K562 (cell line): ENCODE data around the gene BMP6. TPM values are rescaled to one million over a fixed set of nuclear protein-coding genes. Genes with fewer than 3 reads are reported as not detected.

Experiments used
- ADNP ChIP-seq: fragments of 200-800 bp; sonication (Bioruptor generic); IDR thresholded peaks from 2 replicates; pipeline ENCODE4 v1.6.1; 2016; ENCODE audit warnings: missing genetic modification characterization, missing compliant biosample characterization
- ATF7 ChIP-seq: fragments of 450-650 bp; IDR thresholded peaks from 2 replicates; pipeline ENCODE4 v1.7.1; 2014; ENCODE audit warnings: mild to moderate bottlenecking, moderate library complexity
- BCOR ChIP-seq: fragments of 450-650 bp; IDR thresholded peaks from 2 replicates; pipeline ENCODE4 v1.6.1; 2016
- BRCA1 ChIP-seq, 2 experiments: fragments of 450-650 bp in 1 of 2; sonication (generic) in 1 of 2; formaldehyde crosslinking in 1 of 2; IDR thresholded peaks; 2 replicates each; pipeline versions ENCODE4 v1.5.0 to v1.6.1; 2017 to 2020; ENCODE audit warnings: mild to moderate bottlenecking in 1 of 2, missing genetic modification reagents in 1 of 2
- CBX1 ChIP-seq: sonication (generic); IDR thresholded peaks from 2 replicates; pipeline ENCODE4 v1.6.1; 2016; ENCODE audit warnings: antibody characterized with exemption, low read depth, mild to moderate bottlenecking
- CHD1 ChIP-seq: fragments of 200-600 bp; sonication (generic); IDR thresholded peaks from one replicate; pipeline ENCODE4 v1.6.1; 2012; ENCODE audit warnings: mild to moderate bottlenecking, moderate library complexity, low read length, inconsistent platforms
- FUS ChIP-seq: fragments of 200-400 bp; formaldehyde crosslinking; optimal IDR thresholded peaks from 2 replicates; pipeline ENCODE3; 2017; ENCODE audit warnings: low read depth, low read length
- JUND ChIP-seq, 2 experiments: IDR thresholded peaks; 2 replicates in 1 of 2; 3 replicates in 1 of 2; pipeline ENCODE4 v1.6.1; 2011; ENCODE audit warnings: borderline replicate concordance in 2 of 2, low read depth in 2 of 2, low read length in 2 of 2, improper control_type of control experiment in 1 of 2, missing biosample characterization in 1 of 2, missing genetic modification characterization in 1 of 2, missing genetic modification reagents in 1 of 2
- MCM3 ChIP-seq: fragments of 450-650 bp; IDR thresholded peaks from 2 replicates; pipeline ENCODE4 v1.6.1; 2016
- NCOA2 ChIP-seq, 2 experiments: fragments of 450-650 bp; IDR thresholded peaks; 2 replicates each; pipeline ENCODE4 v1.6.1; 2018; ENCODE audit warnings: mild to moderate bottlenecking in 2 of 2, moderate library complexity in 1 of 2; ENCODE audit not compliant: partially characterized antibody in 2 of 2
- NCOA4 ChIP-seq: fragments of 450-650 bp; IDR thresholded peaks from 2 replicates; pipeline ENCODE4 v1.6.1; 2018; ENCODE audit warnings: mild to moderate bottlenecking; ENCODE audit not compliant: partially characterized antibody
- PCBP1 ChIP-seq: fragments of 200-400 bp; formaldehyde crosslinking; IDR thresholded peaks from 2 replicates; pipeline ENCODE4 v1.6.1; 2018; ENCODE audit warnings: mild to moderate bottlenecking, low read depth, low read length; ENCODE audit not compliant: poor library complexity, severe bottlenecking
- TARDBP ChIP-seq: fragments of 450-650 bp; IDR thresholded peaks from 2 replicates; pipeline ENCODE4 v1.6.1; 2016
- TBL1XR1 ChIP-seq, 2 experiments: IDR thresholded peaks; 2 replicates each; pipeline ENCODE4 v1.6.1; 2012; ENCODE audit warnings: improper control_type of control experiment in 2 of 2, low read length in 2 of 2, mild to moderate bottlenecking in 1 of 2
- TCF3 ChIP-seq: sonication (generic); formaldehyde crosslinking; IDR thresholded peaks from 2 replicates; pipeline ENCODE4 v1.4.0; 2020; ENCODE audit warnings: mild to moderate bottlenecking, missing genetic modification reagents
- TEAD2 ChIP-seq: fragments of 450-650 bp; IDR thresholded peaks from 2 replicates; pipeline ENCODE4 v1.6.1; 2016; ENCODE audit warnings: missing genetic modification characterization, control low read depth, missing compliant biosample characterization
- ZNF253 ChIP-seq: fragments of 250-450 bp; sonication (Bioruptor Pico); conservative IDR thresholded peaks from 2 replicates; pipeline ENCODE4 v1.6.1; 2021; ENCODE audit warnings: mild to moderate bottlenecking
- polyA plus RNA-seq, 8 experiments: library from polyadenylated mRNA; depleted of rRNA in 4 of 8; stranded (reverse) in 5 of 8; unstranded in 3 of 8; fragments of >200 nt; fragmentation: Nextera tagmentation in 2 of 8; fragmentation: Illumina TruSeq in 1 of 8; extraction: Ambion mirVana in 2 of 8; extraction: Trizol in 1 of 8; gene quantifications; 2 replicates each; pipeline versions ENCODE4 v1.2.1 to v1.2.3, GENCODE V29; 2011 to 2014; ENCODE audit warnings: inconsistent platforms in 1 of 8, missing spikeins in 1 of 8
- total RNA-seq, 7 experiments: library from RNA; depleted of rRNA in 6 of 7; stranded (reverse); fragments of >200 nt in 6 of 7; fragmentation: Illumina TruSeq in 2 of 7; extraction: Trizol in 2 of 7; gene quantifications; 2 replicates each; pipeline versions ENCODE4 v1.2.1 to v1.2.3, GENCODE V29; 2011 to 2021; ENCODE audit warnings: low replicate concordance in 1 of 7
- TF ChIP-seq, protein P1 (sequence below): fragments of 450-650 bp; formaldehyde crosslinking; IDR thresholded peaks from 2 replicates; pipeline ENCODE4 v1.4.0; 2020; ENCODE audit warnings: mild to moderate bottlenecking, mixed read lengths
- TF ChIP-seq, protein P2 (sequence below), 2 experiments: fragments of 200-800 bp in 1 of 2; sonication (Bioruptor generic) in 1 of 2; sonication (generic) in 1 of 2; formaldehyde crosslinking in 1 of 2; IDR thresholded peaks in 1 of 2; conservative IDR thresholded peaks in 1 of 2; 2 replicates each; pipeline versions ENCODE4 v1.5.0 to v1.6.1; 2016 to 2020; ENCODE audit warnings: missing compliant biosample characterization in 1 of 2, missing genetic modification characterization in 1 of 2, missing genetic modification reagents in 1 of 2
- TF ChIP-seq, protein P3 (sequence below): fragments of 450-650 bp; IDR thresholded peaks from 2 replicates; pipeline ENCODE4 v1.6.1; 2016; ENCODE audit warnings: low read depth, mild to moderate bottlenecking, moderate library complexity
- TF ChIP-seq, protein P4 (sequence below): IDR thresholded peaks from 2 replicates; pipeline ENCODE4 v1.6.1; 2011; ENCODE audit not compliant: insufficient read length; ENCODE audit errors: extremely low read depth
- TF ChIP-seq, protein P5 (sequence below), 2 experiments: fragments of 450-650 bp; IDR thresholded peaks; 2 replicates each; pipeline ENCODE4 v1.6.1; 2016

Gene BMP6
- total and polyA plus RNA-seq, 9 of the 15 experiments (the other 6 are each of a cell fraction or from before 2014, with no cell fraction given), result 0.01 to 0.13 (median 0.06) TPM; not detected in 3

DNA sequence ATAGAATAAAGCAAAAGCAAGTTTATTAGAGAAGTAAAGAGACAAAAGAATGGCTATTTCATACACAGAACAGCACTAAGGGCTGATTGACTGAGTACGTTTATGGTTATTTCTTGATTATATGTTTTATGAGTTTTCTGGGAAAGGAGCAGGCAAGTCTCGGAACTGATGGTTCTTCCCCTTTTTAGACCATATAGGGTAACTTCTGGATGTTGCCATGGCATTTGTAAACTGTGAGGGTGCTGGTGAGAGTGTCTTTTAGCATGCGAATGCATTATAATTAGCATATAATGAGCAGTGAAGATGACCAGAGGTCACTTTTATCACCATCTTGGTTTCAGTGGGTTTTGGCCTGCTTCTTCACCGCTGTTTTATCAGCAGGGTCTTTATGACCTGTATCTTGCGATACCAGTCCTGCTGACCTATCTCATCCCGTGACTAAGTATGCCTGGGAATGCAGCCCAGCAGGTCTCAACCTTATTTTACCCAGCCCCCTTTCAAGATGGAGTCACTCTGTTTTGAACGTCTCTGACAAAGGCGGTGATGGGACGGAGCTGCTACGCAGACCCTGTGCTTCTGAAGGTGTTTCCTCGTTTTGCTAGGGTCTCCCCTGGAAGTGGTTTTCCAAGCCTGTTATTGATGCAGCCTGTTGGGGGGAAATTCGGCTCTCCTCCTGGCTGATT, 45.4 kb upstream of the BMP6 start (continued):
- TF ChIP-seq NCOA4 (no peak), CHD1 (no peak), BRCA1 (IDR thresholded peaks at IDR 0.05) (no peak), BRCA1 (CRISPR knock-in tag; IDR thresholded peaks at IDR 0.05) (no peak), NCOA2 (IDR thresholded peaks at IDR 0.05; ENCODE audit: partially characterized antibody in 2 of 2) (no peak), ATF7 (peak; percentile 21; the same call in 1 of the 2 replicates), FUS (no peak), PCBP1 (no peak), ZNF253 (CRISPR knock-in tag) (no peak), TARDBP (no peak), TBL1XR1 (IDR thresholded peaks at IDR 0.05; ENCODE audit: low read length in 2 of 2) (no peak; a peak in 1 of 4 replicates), JUND (IDR thresholded peaks at IDR 0.05; ENCODE audit: borderline replicate concordance, low read depth, low read length) (peak; percentile 48; the same call in 1 of the 2 replicates), JUND (tag; IDR thresholded peaks at IDR 0.05; ENCODE audit: borderline replicate concordance, low read depth, low read length) (peak; percentile 14; the same call in 1 of the 3 replicates), CBX1 (no peak), MCM3 (no peak), BCOR (no peak), TCF3 (CRISPR knock-in tag) (peak; percentile 84), ADNP (tag) (no peak), TEAD2 (0 out of 2 replicates have a peak, but pooled peaks have one; percentile 8)
- TF ChIP-seq, protein P1, sequence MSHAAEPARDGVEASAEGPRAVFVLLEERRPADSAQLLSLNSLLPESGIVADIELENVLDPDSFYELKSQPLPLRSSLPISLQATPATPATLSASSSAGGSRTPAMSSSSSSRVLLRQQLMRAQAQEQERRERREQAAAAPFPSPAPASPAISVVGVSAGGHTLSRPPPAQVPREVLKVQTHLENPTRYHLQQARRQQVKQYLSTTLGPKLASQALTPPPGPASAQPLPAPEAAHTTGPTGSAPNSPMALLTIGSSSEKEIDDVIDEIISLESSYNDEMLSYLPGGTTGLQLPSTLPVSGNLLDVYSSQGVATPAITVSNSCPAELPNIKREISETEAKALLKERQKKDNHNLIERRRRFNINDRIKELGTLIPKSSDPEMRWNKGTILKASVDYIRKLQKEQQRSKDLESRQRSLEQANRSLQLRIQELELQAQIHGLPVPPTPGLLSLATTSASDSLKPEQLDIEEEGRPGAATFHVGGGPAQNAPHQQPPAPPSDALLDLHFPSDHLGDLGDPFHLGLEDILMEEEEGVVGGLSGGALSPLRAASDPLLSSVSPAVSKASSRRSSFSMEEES (CRISPR knock-in tag), result peak; percentile 59; the same call in 1 of the 2 replicates
- TF ChIP-seq, protein P2, sequence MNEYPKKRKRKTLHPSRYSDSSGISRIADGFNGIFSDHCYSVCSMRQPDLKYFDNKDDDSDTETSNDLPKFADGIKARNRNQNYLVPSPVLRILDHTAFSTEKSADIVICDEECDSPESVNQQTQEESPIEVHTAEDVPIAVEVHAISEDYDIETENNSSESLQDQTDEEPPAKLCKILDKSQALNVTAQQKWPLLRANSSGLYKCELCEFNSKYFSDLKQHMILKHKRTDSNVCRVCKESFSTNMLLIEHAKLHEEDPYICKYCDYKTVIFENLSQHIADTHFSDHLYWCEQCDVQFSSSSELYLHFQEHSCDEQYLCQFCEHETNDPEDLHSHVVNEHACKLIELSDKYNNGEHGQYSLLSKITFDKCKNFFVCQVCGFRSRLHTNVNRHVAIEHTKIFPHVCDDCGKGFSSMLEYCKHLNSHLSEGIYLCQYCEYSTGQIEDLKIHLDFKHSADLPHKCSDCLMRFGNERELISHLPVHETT (CRISPR knock-in tag; conservative IDR thresholded peaks at IDR 0.05 in 1 of 2, IDR thresholded peaks at IDR 0.05 in 1 of 2), result peak in 1 of 2 experiments; percentile 65; a peak in 1 of 4 replicates
- TF ChIP-seq, protein P3, sequence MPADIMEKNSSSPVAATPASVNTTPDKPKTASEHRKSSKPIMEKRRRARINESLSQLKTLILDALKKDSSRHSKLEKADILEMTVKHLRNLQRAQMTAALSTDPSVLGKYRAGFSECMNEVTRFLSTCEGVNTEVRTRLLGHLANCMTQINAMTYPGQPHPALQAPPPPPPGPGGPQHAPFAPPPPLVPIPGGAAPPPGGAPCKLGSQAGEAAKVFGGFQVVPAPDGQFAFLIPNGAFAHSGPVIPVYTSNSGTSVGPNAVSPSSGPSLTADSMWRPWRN, result peak; percentile 42; the same call in 1 of the 2 replicates
- TF ChIP-seq, protein P4, sequence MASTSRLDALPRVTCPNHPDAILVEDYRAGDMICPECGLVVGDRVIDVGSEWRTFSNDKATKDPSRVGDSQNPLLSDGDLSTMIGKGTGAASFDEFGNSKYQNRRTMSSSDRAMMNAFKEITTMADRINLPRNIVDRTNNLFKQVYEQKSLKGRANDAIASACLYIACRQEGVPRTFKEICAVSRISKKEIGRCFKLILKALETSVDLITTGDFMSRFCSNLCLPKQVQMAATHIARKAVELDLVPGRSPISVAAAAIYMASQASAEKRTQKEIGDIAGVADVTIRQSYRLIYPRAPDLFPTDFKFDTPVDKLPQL, result no peak
- TF ChIP-seq, protein P5, sequence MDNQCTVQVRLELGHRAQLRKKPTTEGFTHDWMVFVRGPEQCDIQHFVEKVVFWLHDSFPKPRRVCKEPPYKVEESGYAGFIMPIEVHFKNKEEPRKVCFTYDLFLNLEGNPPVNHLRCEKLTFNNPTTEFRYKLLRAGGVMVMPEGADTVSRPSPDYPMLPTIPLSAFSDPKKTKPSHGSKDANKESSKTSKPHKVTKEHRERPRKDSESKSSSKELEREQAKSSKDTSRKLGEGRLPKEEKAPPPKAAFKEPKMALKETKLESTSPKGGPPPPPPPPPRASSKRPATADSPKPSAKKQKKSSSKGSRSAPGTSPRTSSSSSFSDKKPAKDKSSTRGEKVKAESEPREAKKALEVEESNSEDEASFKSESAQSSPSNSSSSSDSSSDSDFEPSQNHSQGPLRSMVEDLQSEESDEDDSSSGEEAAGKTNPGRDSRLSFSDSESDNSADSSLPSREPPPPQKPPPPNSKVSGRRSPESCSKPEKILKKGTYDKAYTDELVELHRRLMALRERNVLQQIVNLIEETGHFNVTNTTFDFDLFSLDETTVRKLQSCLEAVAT (IDR thresholded peaks at IDR 0.05), result peak in 1 of 2 experiments; percentile 6; a peak in 1 of 4 replicates
